SU-DHL-6 (cell line): ENCODE data around the gene UGT1A10.

ENCODE experiments used
- H2AFZ ChIP-seq: fragments of 200-600 bp; sonication (generic); 2 replicates; pipeline ENCODE4 v1.6.1; 2014; ENCODE audit warnings: low read depth, mild to moderate bottlenecking, moderate library complexity, mixed read lengths, antibody characterized with exemption, low read length; ENCODE audit not compliant: severe bottlenecking
- H3F3A ChIP-seq: fragments of 200-600 bp; shearing (Covaris generic); 2 replicates; pipeline ENCODE4 v1.6.0; 2016; ENCODE audit warnings: antibody characterized with exemption, mild to moderate bottlenecking; ENCODE audit not compliant: insufficient read depth
- H3K27ac ChIP-seq: fragments of 200-600 bp; sonication (generic); 2 replicates; pipeline ENCODE4 v1.5.1; 2016; ENCODE audit warnings: low read depth, mild to moderate bottlenecking, low read length, moderate library complexity, mixed read lengths
- H3K27me3 ChIP-seq: fragments of 200-600 bp; sonication (generic), shearing (Covaris generic); 2 replicates; pipeline ENCODE4 v1.6.0; 2014; ENCODE audit warnings: mild to moderate bottlenecking, low read length
- H3K36me3 ChIP-seq: fragments of 200-600 bp; sonication (generic); 2 replicates; pipeline ENCODE4 v1.6.1; 2014; ENCODE audit warnings: mild to moderate bottlenecking, low read length, mixed read lengths
- H3K4me2 ChIP-seq: fragments of 300-600, 200-600 bp; shearing (Covaris generic), sonication (generic); 2 replicates; pipeline ENCODE4 v1.6.0; 2014; ENCODE audit warnings: low read length, low read depth, mild to moderate bottlenecking; ENCODE audit not compliant: poor library complexity, severe bottlenecking
- H3K4me3 ChIP-seq: fragments of 200-600 bp; sonication (generic); 2 replicates; pipeline ENCODE4 v1.5.1; 2014; ENCODE audit warnings: antibody characterized with exemption, low read length, mild to moderate bottlenecking, mixed read lengths; ENCODE audit not compliant: insufficient read depth, poor library complexity, severe bottlenecking
- H3K79me2 ChIP-seq: fragments of 200-600 bp; sonication (generic); 2 replicates; pipeline ENCODE4 v1.6.1; 2014; ENCODE audit warnings: mild to moderate bottlenecking, low read length, moderate library complexity; ENCODE audit not compliant: insufficient read depth
- H3K9ac ChIP-seq: fragments of 200-600 bp; sonication (generic); 2 replicates; pipeline ENCODE4 v1.7.0; 2014; ENCODE audit warnings: mild to moderate bottlenecking, low read length
- H3K9me2 ChIP-seq: fragments of 200-600 bp; sonication (generic); replicated peaks from 2 replicates; pipeline ENCODE4 v1.6.1; 2014; ENCODE audit warnings: low read length; ENCODE audit not compliant: insufficient read depth
- H3K9me3 ChIP-seq: fragments of 200-600 bp; sonication (generic); 2 replicates; pipeline ENCODE4 v1.6.1; 2014; ENCODE audit warnings: low read length, mixed read lengths; ENCODE audit not compliant: insufficient read depth
- H4K20me1 ChIP-seq: fragments of 200-600 bp; sonication (generic); 2 replicates; pipeline ENCODE4 v1.6.1; 2014; ENCODE audit warnings: low read depth, mild to moderate bottlenecking, antibody characterized with exemption, low read length, moderate library complexity, mixed read lengths
- CTCF ChIP-seq: fragments of 200-600 bp; sonication (generic); IDR thresholded peaks from one replicate; pipeline ENCODE4 v1.5.1; 2017; ENCODE audit warnings: antibody characterized with exemption, mild to moderate bottlenecking, low read length, moderate library complexity; ENCODE audit not compliant: insufficient read depth, poor library complexity, severe bottlenecking
- EZH2phosphoT487 ChIP-seq: fragments of 200-600 bp; sonication (generic), shearing (Covaris generic); conservative IDR thresholded peaks from 2 replicates; pipeline ENCODE4 v1.6.1; 2018; ENCODE audit warnings: mild to moderate bottlenecking, antibody characterized with exemption, low read length, moderate library complexity, mixed read lengths

UGT1A10 gene

GRCh38 chr2:233686928-233687327 lies 50.7 kb downstream of the UGT1A10 start:
- H3F3A ChIP-seq, result no peaks in the 10 kb centered on the region
- H3K9ac ChIP-seq, result no peak overlapping the region
- no peaks in the 10 kb centered on the region for H3K9me3 ChIP-seq
- no peak overlapping the region for H2AFZ ChIP-seq
- no peaks in the 10 kb centered on the region for H3K9me2 ChIP-seq
- no peak overlapping the region for H3K4me3 ChIP-seq
- no peak for TF ChIP-seq CTCF
- no peak for TF ChIP-seq EZH2phosphoT487
- H3K27ac ChIP-seq, result no peak overlapping the region
- no peaks in the 10 kb centered on the region for H3K79me2 ChIP-seq
- no peak overlapping the region for H3K4me2 ChIP-seq
- no peaks in the 10 kb centered on the region for H3K36me3 ChIP-seq
- no peaks in the 10 kb centered on the region for H4K20me1 ChIP-seq
- no peaks in the 10 kb centered on the region for H3K27me3 ChIP-seq

GRCh38 chr2:233688341-233688740 lies 52.1 kb downstream of the UGT1A10 start:
- no peak overlapping the region for H3K27ac ChIP-seq

GRCh38 chr2:233689031-233689430 lies 52.8 kb downstream of the UGT1A10 start:
- no peaks in the 10 kb centered on the region for H3K9me3 ChIP-seq
- no peak overlapping the region for H3K4me2 ChIP-seq
- H3F3A ChIP-seq, result no peaks in the 10 kb centered on the region
- no peaks in the 10 kb centered on the region for H4K20me1 ChIP-seq
- H3K4me3 ChIP-seq, result no peak overlapping the region
- TF ChIP-seq EZH2phosphoT487, result no peak
- no peak for TF ChIP-seq CTCF
- no peaks in the 10 kb centered on the region for H3K9me2 ChIP-seq
- H2AFZ ChIP-seq, result no peak overlapping the region
- no peak overlapping the region for H3K9ac ChIP-seq
- no peaks in the 10 kb centered on the region for H3K27me3 ChIP-seq
- no peak overlapping the region for H3K27ac ChIP-seq
- H3K36me3 ChIP-seq, result no peaks in the 10 kb centered on the region
- H3K79me2 ChIP-seq, result no peaks in the 10 kb centered on the region

More at GRCh38 chr2:233688341-233688740, 52.1 kb downstream of the UGT1A10 start:
- H3K36me3 ChIP-seq, result no peaks in the 10 kb centered on the region
- TF ChIP-seq EZH2phosphoT487, result no peak
- no peak for TF ChIP-seq CTCF
- no peak overlapping the region for H3K9ac ChIP-seq
- H4K20me1 ChIP-seq, result no peaks in the 10 kb centered on the region
- no peaks in the 10 kb centered on the region for H3F3A ChIP-seq
- no peak overlapping the region for H3K4me3 ChIP-seq
- H3K27me3 ChIP-seq, result no peaks in the 10 kb centered on the region
- no peaks in the 10 kb centered on the region for H3K9me3 ChIP-seq
- H2AFZ ChIP-seq, result no peak overlapping the region
- H3K4me2 ChIP-seq, result no peak overlapping the region
- H3K9me2 ChIP-seq, result no peaks in the 10 kb centered on the region
- H3K79me2 ChIP-seq, result no peaks in the 10 kb centered on the region
